OCI-LY1 (cell line): ENCODE data around the gene SLC25A51.

ENCODE experiments used
- H2AFZ ChIP-seq: fragments of 200-600 bp; sonication (generic), shearing (Covaris generic); 2 replicates; pipeline ENCODE4 v1.6.0; 2014; ENCODE audit warnings: antibody characterized with exemption, mild to moderate bottlenecking, low read length
- H3F3A ChIP-seq: fragments of 200-600 bp; sonication (generic), shearing (Covaris generic); 2 replicates; pipeline ENCODE4 v1.6.0; 2014; ENCODE audit warnings: mild to moderate bottlenecking, antibody characterized with exemption, low read length, moderate library complexity; ENCODE audit not compliant: insufficient read depth
- H3K27ac ChIP-seq: fragments of 200-600 bp; sonication (generic); 2 replicates; pipeline ENCODE4 v1.5.1; 2014; ENCODE audit warnings: low read length, mixed run types, mild to moderate bottlenecking, low read depth; ENCODE audit not compliant: poor library complexity, severe bottlenecking
- H3K27me3 ChIP-seq: fragments of 200-600 bp; sonication (generic); 2 replicates; pipeline ENCODE4 v1.6.0; 2014; ENCODE audit warnings: antibody characterized with exemption, mild to moderate bottlenecking, low read length, moderate library complexity; ENCODE audit not compliant: insufficient read depth
- H3K36me3 ChIP-seq: fragments of 200-600 bp; sonication (generic); 2 replicates; pipeline ENCODE4 v1.6.1; 2014; ENCODE audit warnings: mild to moderate bottlenecking, antibody characterized with exemption, low read length, moderate library complexity, mixed read lengths; ENCODE audit not compliant: insufficient read depth
- H3K4me1 ChIP-seq: fragments of 200-600 bp; sonication (generic); 2 replicates; pipeline ENCODE4 v1.5.1; 2014; ENCODE audit warnings: mild to moderate bottlenecking, low read length, moderate library complexity; ENCODE audit not compliant: insufficient read depth, severe bottlenecking
- H3K4me2 ChIP-seq: fragments of 200-600 bp; sonication (generic), shearing (Covaris generic); 2 replicates; pipeline ENCODE4 v1.6.1; 2014; ENCODE audit warnings: low read length
- H3K4me3 ChIP-seq: fragments of 200-600 bp; sonication (generic); 2 replicates; pipeline ENCODE4 v1.5.1; 2014; ENCODE audit warnings: low read length, low read depth, mild to moderate bottlenecking, mixed read lengths; ENCODE audit not compliant: poor library complexity, severe bottlenecking
- H3K79me2 ChIP-seq: fragments of 200-600 bp; shearing (Covaris generic); 2 replicates; pipeline ENCODE4 v1.6.1; 2016; ENCODE audit warnings: mixed run types, low read length, mixed read lengths; ENCODE audit not compliant: insufficient read depth
- H3K9ac ChIP-seq: fragments of 200-600 bp; sonication (generic), shearing (Covaris generic); 2 replicates; pipeline ENCODE4 v1.6.1; 2014; ENCODE audit warnings: mild to moderate bottlenecking, low read length, mixed read lengths
- H3K9me2 ChIP-seq: fragments of 200-600 bp; sonication (generic), shearing (Covaris generic); 2 replicates; pipeline ENCODE4 v1.6.1; 2014; ENCODE audit warnings: low read depth, mild to moderate bottlenecking, low read length, mixed read lengths
- H3K9me3 ChIP-seq: fragments of 200-600 bp; shearing (Covaris generic); 2 replicates; pipeline ENCODE4 v1.6.1; 2014; ENCODE audit warnings: low read length, mixed read lengths
- H4K20me1 ChIP-seq: fragments of 200-600 bp; sonication (generic), shearing (Covaris generic); 2 replicates; pipeline ENCODE4 v1.6.0; 2016; ENCODE audit warnings: mild to moderate bottlenecking, low read length; ENCODE audit not compliant: insufficient read depth
- CTCF ChIP-seq: fragments of 200-600 bp; sonication (generic), shearing (Covaris generic); IDR thresholded peaks from 2 replicates; pipeline ENCODE4 v1.5.1; 2017; ENCODE audit warnings: mild to moderate bottlenecking, antibody characterized with exemption, low read length, moderate library complexity, mixed read lengths
- EZH2 ChIP-seq: fragments of 200-600 bp; sonication (generic), shearing (Covaris generic); IDR thresholded peaks from 2 replicates; pipeline ENCODE4 v1.8.0; 2017; ENCODE audit warnings: borderline replicate concordance, mixed run types, mild to moderate bottlenecking, antibody characterized with exemption, low read length, moderate library complexity, mixed read lengths

SLC25A51 gene

GRCh38 chr9:37928552-37929430 is 24.9 kb upstream of the SLC25A51 start:
- TF ChIP-seq EZH2, result no peak
- no peak for TF ChIP-seq CTCF
- Histone ChIP-seq H3K9me2 (no peaks in the 10 kb centered on the region), H2AFZ (no peak overlapping the region), H3K4me2 (no peak overlapping the region), H3K4me1 (no peaks in the 10 kb centered on the region), H3K79me2 (no peaks in the 10 kb centered on the region), H4K20me1 (no peaks in the 10 kb centered on the region), H3K4me3 (no peak overlapping the region), H3K27me3 (no peaks in the 10 kb centered on the region), H3F3A (no peaks in the 10 kb centered on the region), H3K36me3 (no peaks in the 10 kb centered on the region), H3K27ac (no peak overlapping the region), H3K9me3 (no peaks in the 10 kb centered on the region), H3K9ac (no peak overlapping the region)

DNA sequence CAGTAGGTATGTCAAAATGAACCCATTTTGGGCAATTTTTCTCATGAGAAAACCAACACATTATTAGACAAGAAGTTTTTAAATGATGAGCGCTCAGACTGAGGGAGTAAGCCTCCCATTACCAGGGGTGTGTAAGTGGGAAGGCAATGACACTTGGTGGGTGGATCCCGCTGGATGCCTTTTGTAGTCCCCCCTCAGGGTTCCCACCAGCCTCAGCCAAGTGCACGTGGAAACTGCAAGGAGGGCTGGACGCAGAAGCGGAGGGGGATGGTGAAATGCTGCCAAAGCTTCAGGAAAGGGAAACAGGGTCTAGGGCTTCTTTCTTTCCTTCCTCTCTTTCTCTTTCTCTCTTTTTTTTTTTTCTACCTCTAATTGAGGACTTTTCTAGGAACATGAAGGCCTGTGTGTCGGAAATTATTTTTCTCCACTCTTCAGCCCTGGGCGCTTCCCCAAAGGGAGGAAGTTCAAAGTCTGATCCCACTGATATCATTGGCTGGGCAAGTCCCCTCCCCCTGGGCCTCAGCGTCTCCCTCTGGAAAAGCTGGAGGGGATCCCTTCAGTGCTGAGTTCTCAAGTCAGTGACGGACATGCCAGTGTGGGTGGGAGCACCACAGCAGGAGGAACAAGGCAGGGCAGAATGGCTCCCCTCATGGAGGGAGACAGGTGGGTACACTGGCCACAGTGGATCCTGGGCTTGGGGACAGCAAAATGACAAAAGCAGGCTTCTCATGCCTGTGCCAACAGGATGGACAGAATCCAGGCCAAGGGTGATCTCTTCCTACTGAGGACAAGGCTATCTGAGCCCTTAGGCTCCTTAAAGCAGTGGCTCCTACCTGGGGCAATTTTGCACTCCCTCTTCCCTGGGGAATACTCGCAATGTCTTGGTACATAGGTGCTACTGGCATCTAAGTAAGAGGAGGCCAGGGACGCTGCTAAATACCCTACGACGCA is 23.9 kb upstream of the SLC25A51 start:
- no peak overlapping the region for H3K4me2 ChIP-seq
- H3K79me2 ChIP-seq, result no peaks in the 10 kb centered on the region
- no peak overlapping the region for H3K9ac ChIP-seq
- TF ChIP-seq CTCF (no peak), EZH2 (no peak)
- H2AFZ ChIP-seq, result no peak overlapping the region
- H3K27ac ChIP-seq, result no peak overlapping the region
- no peaks in the 10 kb centered on the region for H3K36me3 ChIP-seq
- no peaks in the 10 kb centered on the region for H4K20me1 ChIP-seq
- H3K4me3 ChIP-seq, result no peak overlapping the region
- no peaks in the 10 kb centered on the region for H3K27me3 ChIP-seq
- H3K4me1 ChIP-seq, result no peaks in the 10 kb centered on the region
- no peaks in the 10 kb centered on the region for H3K9me3 ChIP-seq
- no peaks in the 10 kb centered on the region for H3K9me2 ChIP-seq
- H3F3A ChIP-seq, result no peaks in the 10 kb centered on the region

DNA sequence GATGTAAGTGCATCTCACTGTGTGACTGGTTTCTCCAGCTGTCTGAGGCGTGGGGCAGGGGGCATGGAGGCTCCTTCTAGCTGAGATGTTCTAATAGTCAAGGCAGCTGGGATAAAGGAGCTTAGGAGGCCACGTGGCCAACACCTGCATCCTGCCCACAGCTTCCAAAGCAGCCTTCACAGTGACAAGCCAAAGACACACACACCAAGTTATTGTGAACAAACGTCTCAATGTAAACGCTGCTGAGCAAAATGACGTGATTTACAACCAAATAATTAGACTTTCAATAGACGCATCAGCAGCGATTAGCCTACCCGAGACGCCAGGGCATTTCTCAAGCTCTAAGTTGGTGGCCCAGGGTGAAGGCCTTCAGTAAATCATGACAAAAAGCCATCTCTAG is 23.2 kb upstream of the SLC25A51 start:
- Histone ChIP-seq H2AFZ (no peak overlapping the region), H3K9me2 (no peaks in the 10 kb centered on the region), H3F3A (no peaks in the 10 kb centered on the region), H3K9ac (no peak overlapping the region), H3K4me2 (no peak overlapping the region), H3K79me2 (no peaks in the 10 kb centered on the region), H3K4me1 (no peaks in the 10 kb centered on the region), H3K4me3 (no peak overlapping the region), H4K20me1 (no peaks in the 10 kb centered on the region), H3K36me3 (no peaks in the 10 kb centered on the region), H3K27ac (no peak overlapping the region), H3K27me3 (no peaks in the 10 kb centered on the region), H3K9me3 (no peaks in the 10 kb centered on the region)
- TF ChIP-seq EZH2, result no peak
- no peak for TF ChIP-seq CTCF
